HuH-7 (cell line): Measurements from ENCODE around the gene APBA2.

Source experiments
- DNase-seq: peaks from one replicate; pipeline ENCODE4 v3.0.0; 2011; ENCODE audit warnings: low spot score

APBA2 gene

GRCh38 chr15:28984421-28985315, 98.9 kb downstream of the APBA2 start:
- DNase-seq = no peak

- no peak for DNase-seq
Observed at GRCh38 chr15:28985316-28985645, 99.5 kb downstream of the APBA2 start.

GRCh38 chr15:28985691-28986090, 99.9 kb downstream of the APBA2 start:
- DNase-seq = no peak

GRCh38 chr15:28986108-28986507, 100.3 kb downstream of the APBA2 start:
- no peak for DNase-seq

- DNase-seq = no peak
Observed at GRCh38 chr15:28986726-28987125, 101.0 kb downstream of the APBA2 start.

- no peak for DNase-seq
Observed at GRCh38 chr15:28987337-28987736, 101.6 kb downstream of the APBA2 start.

- no peak for DNase-seq
Observed at GRCh38 chr15:28989239-28989830, 103.6 kb downstream of the APBA2 start.

GRCh38 chr15:28989896-28990295, 104.1 kb downstream of the APBA2 start:
- no peak for DNase-seq

GRCh38 chr15:28990390-28990789, 104.6 kb downstream of the APBA2 start:
- no peak for DNase-seq

GRCh38 chr15:28991236-28992171, 105.7 kb downstream of the APBA2 start:
- DNase-seq = no peak

GRCh38 chr15:28992336-28992864, 106.6 kb downstream of the APBA2 start:
- DNase-seq = no peak

- DNase-seq = no peak
Observed at GRCh38 chr15:28993051-28993719, 107.4 kb downstream of the APBA2 start.

GRCh38 chr15:28993720-28994053, 107.9 kb downstream of the APBA2 start:
- no peak for DNase-seq

- no peak for DNase-seq
Observed at GRCh38 chr15:28994142-28994830, 108.5 kb downstream of the APBA2 start.

GRCh38 chr15:28994831-28995596, 109.2 kb downstream of the APBA2 start:
- DNase-seq = no peak

GRCh38 chr15:28995705-28996104, 109.9 kb downstream of the APBA2 start:
- no peak for DNase-seq

GRCh38 chr15:28996289-28996688, 110.5 kb downstream of the APBA2 start:
- DNase-seq = no peak

- no peak for DNase-seq
Observed at GRCh38 chr15:28996953-28997352, 111.2 kb downstream of the APBA2 start.

- DNase-seq = no peak
Observed at GRCh38 chr15:28997791-28998190, 112.0 kb downstream of the APBA2 start.

- no peak for DNase-seq
Observed at GRCh38 chr15:28998511-28998910, 112.7 kb downstream of the APBA2 start.
